Nephron progenitor cell (in vitro differentiated cells): ENCODE measurements around the gene POLR3A.

Experiments used
- DNase-seq: peaks from one replicate; pipeline ENCODE4 v3.0.0; 2021
- H3K27ac Mint-ChIP-seq: 2 replicates; pipeline ENCODE4 v1.8.0; 2021; ENCODE audit warnings: mild to moderate bottlenecking, moderate library complexity, mixed read lengths
- H3K27me3 Mint-ChIP-seq: 2 replicates; pipeline ENCODE4 v1.8.0; 2021; ENCODE audit warnings: mild to moderate bottlenecking, low read depth, mixed read lengths; ENCODE audit not compliant: poor library complexity
- H3K36me3 Mint-ChIP-seq: 2 replicates; pipeline ENCODE4 v1.8.0; 2021; ENCODE audit warnings: low read depth, mixed read lengths
- H3K4me1 Mint-ChIP-seq: 2 replicates; pipeline ENCODE4 v1.8.0; 2021; ENCODE audit warnings: mixed read lengths
- H3K4me3 Mint-ChIP-seq: 2 replicates; pipeline ENCODE4 v1.8.0; 2021; ENCODE audit warnings: mild to moderate bottlenecking, moderate library complexity, mixed read lengths
- H3K9me3 Mint-ChIP-seq: 2 replicates; pipeline ENCODE4 v1.8.0; 2021; ENCODE audit warnings: mild to moderate bottlenecking, moderate library complexity, mixed read lengths
- TF ChIP-seq, protein P1 (sequence below): fragments of 200-600 bp; sonication (generic); IDR thresholded peaks from 2 replicates; pipeline ENCODE4 v1.5.0; 2021; ENCODE audit warnings: antibody characterized with exemption

Gene POLR3A

DNA sequence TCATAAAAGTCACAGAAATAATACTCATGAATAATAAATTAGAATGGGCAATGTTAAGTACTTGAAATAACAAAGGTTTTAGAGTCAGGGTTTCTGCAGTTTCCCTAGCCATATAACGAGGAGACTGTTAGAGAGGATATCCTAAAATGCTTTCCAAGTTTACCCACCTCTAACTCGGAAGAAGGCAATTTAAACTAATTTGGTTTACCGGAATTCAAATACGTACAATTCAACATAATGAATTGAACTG lies 4.0 kb upstream of the POLR3A start:
- H3K36me3 Mint-ChIP-seq: peaks cover 30% of the 10 kb centered on the region

DNA sequence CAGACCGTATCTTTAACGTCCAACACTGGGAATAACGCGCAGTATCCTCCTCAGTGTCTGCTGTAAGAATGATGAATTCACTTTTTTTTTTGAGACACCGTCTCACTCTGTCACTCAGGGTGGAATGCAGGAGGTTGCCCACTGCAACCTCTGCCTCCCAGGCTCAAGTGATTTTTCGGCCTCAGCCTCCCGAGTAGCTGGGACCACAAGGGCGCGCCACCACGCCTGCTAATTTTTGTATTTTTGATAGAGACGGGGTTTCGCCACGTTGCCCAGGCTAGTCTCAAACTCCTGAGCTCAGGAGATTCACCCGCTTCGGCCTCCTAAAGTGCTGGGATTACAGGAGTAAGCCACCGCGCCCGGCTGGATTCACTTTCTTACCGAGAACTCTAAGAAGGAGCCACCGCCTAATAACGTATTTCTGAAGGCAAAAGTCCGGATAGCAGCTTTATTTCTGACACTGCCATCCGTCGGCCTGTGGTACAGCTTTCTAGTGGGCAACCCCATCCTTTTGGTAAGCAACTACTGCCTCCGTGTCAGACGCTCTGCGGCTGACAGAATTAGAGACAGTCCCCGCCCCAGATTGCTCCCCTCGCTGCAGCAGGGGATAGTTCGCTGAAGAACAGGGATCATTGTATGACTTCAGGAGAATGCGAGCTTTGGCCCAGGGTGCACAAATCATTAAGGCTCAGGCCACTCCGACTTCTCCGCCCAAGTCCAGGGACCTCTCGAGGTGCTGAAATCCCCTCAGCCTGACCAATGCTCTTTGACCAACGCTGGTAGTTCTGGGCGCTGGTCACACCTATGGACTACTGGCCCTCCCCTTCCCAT lies 662 bp downstream of the POLR3A start:
- H3K4me1 Mint-ChIP-seq: peaks cover 29% of the 10 kb centered on the region

More for the DNA sequence above, 4.0 kb upstream of the POLR3A start:
- peaks cover 59% of the 10 kb centered on the region for H3K4me1 Mint-ChIP-seq
- H3K27ac Mint-ChIP-seq: no peak overlapping the region
- H3K27me3 Mint-ChIP-seq: peaks cover 4% of the 10 kb centered on the region
- no peaks in the 10 kb centered on the region for H3K9me3 Mint-ChIP-seq
- peak overlapping the region; percentile 89 for H3K4me3 Mint-ChIP-seq
- TF ChIP-seq, protein P1, sequence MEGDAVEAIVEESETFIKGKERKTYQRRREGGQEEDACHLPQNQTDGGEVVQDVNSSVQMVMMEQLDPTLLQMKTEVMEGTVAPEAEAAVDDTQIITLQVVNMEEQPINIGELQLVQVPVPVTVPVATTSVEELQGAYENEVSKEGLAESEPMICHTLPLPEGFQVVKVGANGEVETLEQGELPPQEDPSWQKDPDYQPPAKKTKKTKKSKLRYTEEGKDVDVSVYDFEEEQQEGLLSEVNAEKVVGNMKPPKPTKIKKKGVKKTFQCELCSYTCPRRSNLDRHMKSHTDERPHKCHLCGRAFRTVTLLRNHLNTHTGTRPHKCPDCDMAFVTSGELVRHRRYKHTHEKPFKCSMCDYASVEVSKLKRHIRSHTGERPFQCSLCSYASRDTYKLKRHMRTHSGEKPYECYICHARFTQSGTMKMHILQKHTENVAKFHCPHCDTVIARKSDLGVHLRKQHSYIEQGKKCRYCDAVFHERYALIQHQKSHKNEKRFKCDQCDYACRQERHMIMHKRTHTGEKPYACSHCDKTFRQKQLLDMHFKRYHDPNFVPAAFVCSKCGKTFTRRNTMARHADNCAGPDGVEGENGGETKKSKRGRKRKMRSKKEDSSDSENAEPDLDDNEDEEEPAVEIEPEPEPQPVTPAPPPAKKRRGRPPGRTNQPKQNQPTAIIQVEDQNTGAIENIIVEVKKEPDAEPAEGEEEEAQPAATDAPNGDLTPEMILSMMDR: no peak
- DNase-seq: no peak

DNA sequence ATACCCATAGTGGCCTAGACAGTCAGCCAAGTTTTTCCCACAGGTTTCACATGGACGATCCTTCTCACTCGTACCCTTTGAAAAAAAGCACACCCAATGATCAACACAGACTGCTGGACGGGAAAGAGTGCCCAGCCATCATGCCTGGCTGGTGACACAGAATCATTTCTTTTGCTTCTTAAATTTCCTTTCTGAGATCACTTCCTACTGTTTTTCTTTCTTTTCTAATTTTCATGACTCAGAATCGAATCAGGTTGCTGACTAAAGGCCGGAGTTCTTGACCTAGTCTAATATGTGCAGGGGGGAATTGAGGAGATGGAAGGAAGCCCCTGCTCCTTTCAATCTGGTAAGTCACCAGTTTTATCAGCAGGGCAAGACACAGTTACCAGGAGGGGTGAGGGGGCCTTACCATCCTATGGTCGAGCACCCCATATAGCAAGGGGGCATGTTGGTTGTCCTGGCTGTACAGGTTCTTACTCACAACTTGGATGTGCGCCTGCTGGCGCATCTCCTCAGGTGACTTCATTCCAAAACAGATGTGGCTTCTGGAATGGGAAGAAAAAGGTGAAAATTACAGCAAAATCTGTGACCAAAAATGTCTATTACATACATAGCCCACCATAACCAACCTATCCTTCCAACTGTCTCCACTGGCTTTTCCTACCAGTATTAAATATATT lies 3.5 kb downstream of the POLR3A start:
- TF ChIP-seq, protein P1: no peak
- no peak for DNase-seq
- no peak overlapping the region for H3K27ac Mint-ChIP-seq
- H3K9me3 Mint-ChIP-seq: no peaks in the 10 kb centered on the region
- peaks cover 29% of the 10 kb centered on the region for H3K4me1 Mint-ChIP-seq
- no peak overlapping the region for H3K4me3 Mint-ChIP-seq
- peaks cover 56% of the 10 kb centered on the region for H3K36me3 Mint-ChIP-seq
- peaks cover 4% of the 10 kb centered on the region for H3K27me3 Mint-ChIP-seq

More for the DNA sequence above, 662 bp downstream of the POLR3A start:
- DNase-seq: peak; percentile 34
- Mint-ChIP-seq H3K27me3 (peaks cover 4% of the 10 kb centered on the region), H3K36me3 (peaks cover 32% of the 10 kb centered on the region), H3K27ac (peak overlapping the region; percentile 97), H3K9me3 (no peaks in the 10 kb centered on the region), H3K4me3 (peak overlapping the region; percentile 98)
- TF ChIP-seq, protein P1: no peak

DNA sequence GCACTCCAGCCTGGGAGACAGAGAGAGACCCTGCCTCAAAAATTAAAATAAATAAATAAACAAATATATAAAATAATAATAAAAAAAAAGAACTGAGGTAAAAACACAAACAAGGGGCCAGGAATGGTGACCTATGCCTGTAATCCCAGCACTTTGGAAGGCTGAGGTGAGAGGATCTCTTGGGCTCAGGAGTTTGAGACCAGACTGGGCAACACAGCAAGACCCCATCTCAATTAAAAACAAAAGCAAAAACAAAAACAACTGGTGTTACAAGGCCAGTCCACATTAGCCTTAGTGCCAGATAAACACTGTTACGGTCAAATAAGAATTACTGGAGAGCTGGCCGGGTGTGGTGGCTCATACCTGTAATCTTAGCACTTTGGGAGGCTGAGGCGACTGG lies 5.6 kb downstream of the POLR3A start:
- Mint-ChIP-seq H3K4me3 (no peak overlapping the region), H3K27me3 (no peaks in the 10 kb centered on the region), H3K36me3 (peaks cover 66% of the 10 kb centered on the region), H3K4me1 (peaks cover 16% of the 10 kb centered on the region), H3K27ac (no peak overlapping the region), H3K9me3 (no peaks in the 10 kb centered on the region)
- TF ChIP-seq, protein P1: no peak
- no peak for DNase-seq

DNA sequence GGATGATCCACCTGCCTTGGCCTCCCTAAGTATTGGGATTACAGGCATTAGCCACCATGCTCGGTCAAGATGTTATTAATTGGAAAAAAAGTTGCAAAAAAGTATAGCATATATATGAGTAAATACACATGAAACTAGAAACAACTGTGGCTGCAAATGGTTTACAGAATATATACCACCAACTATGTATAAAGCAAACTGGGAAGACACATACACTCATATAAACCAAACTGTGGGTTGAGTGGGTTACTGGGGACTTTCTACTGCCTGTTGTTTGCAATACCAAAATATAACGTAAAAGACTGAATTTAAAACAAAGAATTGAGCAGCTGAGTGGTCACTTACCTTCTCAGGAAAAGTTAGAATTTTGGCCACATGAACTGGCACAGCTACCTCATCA lies 8.1 kb downstream of the POLR3A start:
- Mint-ChIP-seq H3K9me3 (no peaks in the 10 kb centered on the region), H3K27me3 (peaks cover 2% of the 10 kb centered on the region), H3K27ac (no peak overlapping the region), H3K4me1 (no peaks in the 10 kb centered on the region), H3K4me3 (no peak overlapping the region), H3K36me3 (peaks cover 71% of the 10 kb centered on the region)
- TF ChIP-seq, protein P1: no peak
- DNase-seq: no peak

DNA sequence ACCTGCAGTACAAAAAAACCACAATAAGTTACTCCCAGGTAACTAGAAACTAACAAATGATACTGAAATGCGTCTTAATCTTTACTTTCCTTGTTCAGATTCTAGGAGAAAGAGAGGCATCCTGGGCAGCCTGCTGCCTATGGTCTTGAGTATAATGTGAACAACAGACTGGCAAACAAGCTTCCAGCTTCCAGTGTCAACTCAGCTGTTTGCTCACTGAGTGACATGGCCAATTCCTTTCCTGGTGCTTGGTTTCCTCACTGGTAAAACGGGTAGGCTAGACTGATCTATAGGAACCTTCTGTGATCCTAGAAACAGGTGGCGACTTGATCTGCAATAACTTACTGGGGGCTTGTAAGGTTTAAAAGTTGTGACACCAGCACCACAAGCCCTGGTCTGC lies 10.1 kb downstream of the POLR3A start:
- Mint-ChIP-seq H3K27me3 (peaks cover 2% of the 10 kb centered on the region), H3K36me3 (peaks cover 59% of the 10 kb centered on the region), H3K9me3 (no peaks in the 10 kb centered on the region), H3K27ac (no peak overlapping the region), H3K4me3 (no peak overlapping the region), H3K4me1 (no peaks in the 10 kb centered on the region)
- TF ChIP-seq, protein P1: no peak
- DNase-seq: no peak
